HL-60 (cell line): ENCODE results near the gene GLRX2.

Source experiments
- CTCF ChIP-seq: IDR thresholded peaks from one replicate; pipeline ENCODE4 v1.5.1; 2011; ENCODE audit warnings: low read length, control low read depth, inconsistent platforms; ENCODE audit not compliant: insufficient read depth
- GABPA ChIP-seq: IDR thresholded peaks from 2 replicates; pipeline ENCODE4 v1.6.1; 2012; ENCODE audit warnings: low read depth
- POLR2AphosphoS5 ChIP-seq: IDR thresholded peaks from 2 replicates; pipeline ENCODE4 v1.6.1; 2012; ENCODE audit warnings: low read depth
- REST ChIP-seq: IDR thresholded peaks from 2 replicates; pipeline ENCODE4 v1.6.1; 2012; ENCODE audit warnings: low read depth; ENCODE audit not compliant: insufficient replicate concordance
- SPI1 ChIP-seq: IDR thresholded peaks from 2 replicates; pipeline ENCODE4 v1.6.1; 2012; ENCODE audit warnings: low read depth, mild to moderate bottlenecking, borderline replicate concordance

GRCh38 chr1:193068013-193068412 is 37.2 kb downstream of the GLRX2 start:
- TF ChIP-seq CTCF (no peak), GABPA (no peak), POLR2AphosphoS5 (no peak), SPI1 (no peak), REST (no peak)
